Stimulated activated naive CD8-positive, alpha-beta T cell treated with anti-CD3 and anti-CD28 coated beads, Interleukin-15, amount 100 ng/mL, for 72 hours (primary cell): ENCODE data around the gene SCPEP1.

Experiments used
- ATAC-seq: fragments of 150-1000 bp; cut with Tn5 transposase; 2 replicates; pipeline ENCODE4 v1.10.0; 2021; ENCODE audit warnings: mild to moderate bottlenecking, moderate library complexity
- DNase-seq, 2 donors: peaks; one replicate each; pipeline ENCODE4 v3.0.0; 2021 to 2022
- H3K27ac Mint-ChIP-seq, 2 donors: one replicate each; pipeline ENCODE4 v1.8.0; 2022; ENCODE audit warnings: mild to moderate bottlenecking in 2 of 2, mixed read lengths in 2 of 2, moderate library complexity in 2 of 2
- H3K27me3 Mint-ChIP-seq: one replicate; pipeline ENCODE4 v1.8.0; 2022; ENCODE audit warnings: mixed read lengths
- H3K4me1 Mint-ChIP-seq: one replicate; pipeline ENCODE4 v1.8.0; 2022; ENCODE audit warnings: mild to moderate bottlenecking, mixed read lengths
- H3K4me3 Mint-ChIP-seq, 2 donors: one replicate each; pipeline ENCODE4 v1.8.0; 2022; ENCODE audit warnings: mild to moderate bottlenecking in 2 of 2, mixed read lengths in 2 of 2, moderate library complexity in 1 of 2
- H3K9me3 Mint-ChIP-seq, 2 donors: one replicate each; pipeline ENCODE4 v1.8.0; 2022; ENCODE audit warnings: mixed read lengths in 2 of 2

The SCPEP1 gene

DNA sequence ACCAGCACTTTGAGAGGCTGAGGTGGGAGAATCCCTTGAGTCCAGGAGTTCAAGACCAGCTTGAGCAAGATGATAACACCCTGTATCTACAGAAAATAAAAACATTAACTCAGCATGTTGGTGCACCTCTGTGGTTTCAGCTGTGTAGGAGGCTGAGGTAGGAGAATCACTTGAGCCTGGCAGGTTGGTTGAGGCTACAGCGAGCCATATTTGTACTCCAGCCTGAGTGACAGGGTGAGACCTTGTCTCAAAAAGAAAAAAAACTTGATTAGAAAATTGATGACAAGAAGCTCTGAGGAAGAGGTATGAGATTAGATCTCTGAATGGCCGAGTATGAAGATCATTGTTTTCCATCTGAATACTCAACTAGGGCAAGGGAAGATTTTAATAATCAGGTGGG, 31.0 kb downstream of the SCPEP1 start:
- DNase-seq (no peak), ATAC-seq (no peak)
- Mint-ChIP-seq H3K27ac (no peak overlapping the region), H3K4me3 (no peak overlapping the region), H3K4me1 (peaks cover 13% of the 10 kb centered on the region), H3K27me3 (peaks cover 7% of the 10 kb centered on the region), H3K9me3 (no peaks in the 10 kb centered on the region)

DNA sequence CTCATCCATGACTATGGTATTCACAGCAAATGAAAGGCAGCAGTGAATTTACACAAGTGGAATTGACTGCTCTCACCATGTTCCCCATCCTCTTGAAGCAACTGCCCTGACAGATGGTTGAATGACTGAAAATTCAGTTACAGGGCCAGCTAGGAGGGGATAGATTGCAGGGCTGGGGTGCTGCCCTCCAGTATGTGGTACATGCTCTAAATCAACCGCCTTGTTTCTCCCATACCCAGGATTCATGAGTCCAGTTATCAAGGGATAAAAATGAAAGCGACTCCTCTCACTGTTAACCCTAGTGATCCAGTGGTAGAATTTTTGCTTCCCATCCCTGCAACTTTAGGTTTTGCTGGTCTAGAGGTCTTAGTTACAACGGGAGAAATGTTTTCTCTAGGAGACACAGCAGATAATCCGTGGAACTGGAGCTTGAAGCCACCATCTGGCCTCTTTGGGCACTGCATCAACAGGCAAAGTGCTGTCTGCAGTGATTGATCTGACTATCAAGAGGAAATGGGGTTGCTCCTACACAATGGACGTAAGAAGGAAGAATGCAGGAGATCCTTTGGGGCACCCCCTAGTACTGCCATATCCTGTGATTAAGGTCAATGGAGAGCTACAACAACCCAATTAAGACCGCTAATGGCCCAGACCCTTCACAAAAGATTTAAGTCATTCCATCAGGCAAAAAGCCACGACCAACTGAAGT, 32.0 kb downstream of the SCPEP1 start:
- ATAC-seq (peak; percentile 91), DNase-seq (peak; percentile 38 to 54)
- Mint-ChIP-seq H3K4me1 (peaks cover 13% of the 10 kb centered on the region), H3K9me3 (no peaks in the 10 kb centered on the region), H3K27me3 (peaks cover 7% of the 10 kb centered on the region), H3K27ac (peak overlapping the region in 1 of 2 donors; percentile 0), H3K4me3 (peak overlapping the region; percentile 22 to 58)

DNA sequence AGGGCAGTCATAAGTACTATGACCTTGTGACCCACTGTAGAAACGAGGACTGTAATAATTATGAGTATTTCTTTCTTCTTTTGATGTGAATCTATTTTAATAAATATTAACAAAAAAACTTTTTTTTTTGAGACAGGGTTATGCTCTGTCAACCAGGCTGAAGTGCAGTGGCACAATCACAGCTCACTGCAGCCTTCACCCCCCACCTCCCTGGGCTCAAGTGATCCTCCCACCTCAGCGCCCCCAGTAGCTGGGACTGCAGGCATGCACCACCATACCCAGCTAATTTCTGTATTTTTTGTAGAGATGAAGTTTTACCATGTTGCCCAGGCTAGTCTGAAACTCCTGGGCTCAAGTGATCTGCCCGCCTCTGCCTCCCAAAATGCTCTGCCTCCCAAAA, 32.6 kb downstream of the SCPEP1 start:
- H3K27ac Mint-ChIP-seq: no peak overlapping the region
- no peak overlapping the region for H3K4me3 Mint-ChIP-seq
- ATAC-seq (no peak), DNase-seq (no peak)
- no peaks in the 10 kb centered on the region for H3K9me3 Mint-ChIP-seq
- H3K4me1 Mint-ChIP-seq: peaks cover 13% of the 10 kb centered on the region
- peaks cover 7% of the 10 kb centered on the region for H3K27me3 Mint-ChIP-seq

GRCh38 chr17:57011491-57012015, 33.6 kb downstream of the SCPEP1 start:
- Mint-ChIP-seq H3K4me1 (peaks cover 13% of the 10 kb centered on the region), H3K27ac (no peak overlapping the region), H3K9me3 (no peaks in the 10 kb centered on the region), H3K27me3 (peaks cover 7% of the 10 kb centered on the region), H3K4me3 (no peak overlapping the region)
- DNase-seq: no peak
- no peak for ATAC-seq

GRCh38 chr17:57016071-57016763, 38.3 kb downstream of the SCPEP1 start:
- ATAC-seq: no peak
- Mint-ChIP-seq H3K4me1 (no peaks in the 10 kb centered on the region), H3K9me3 (no peaks in the 10 kb centered on the region), H3K27ac (no peak overlapping the region), H3K4me3 (no peak overlapping the region), H3K27me3 (peaks cover 15% of the 10 kb centered on the region)
- no peak for DNase-seq

GRCh38 chr17:57016764-57017116, 38.8 kb downstream of the SCPEP1 start:
- Mint-ChIP-seq H3K27me3 (peaks cover 15% of the 10 kb centered on the region), H3K27ac (no peak overlapping the region), H3K9me3 (no peaks in the 10 kb centered on the region), H3K4me3 (no peak overlapping the region), H3K4me1 (no peaks in the 10 kb centered on the region)
- DNase-seq (no peak), ATAC-seq (no peak)

DNA sequence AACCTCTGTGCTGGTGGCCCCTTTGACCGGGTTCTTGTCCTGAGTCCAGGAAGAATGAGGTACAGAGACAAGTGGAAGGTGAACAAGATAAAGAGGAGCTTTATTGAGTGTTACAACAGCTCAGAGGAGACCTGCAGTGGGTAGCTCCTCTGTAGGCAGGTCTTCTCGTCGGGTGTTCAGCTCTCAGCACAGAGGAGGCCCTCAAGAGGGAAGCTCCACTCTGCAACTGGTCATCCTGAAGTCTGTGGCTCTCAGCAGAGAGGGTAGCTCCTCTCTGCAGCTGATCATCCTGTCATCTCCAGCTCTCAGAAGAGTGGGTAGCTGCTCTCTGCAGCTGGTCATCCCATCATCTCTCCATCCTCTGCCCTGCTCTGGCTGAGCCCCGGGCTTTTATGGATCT, 39.7 kb downstream of the SCPEP1 start:
- Mint-ChIP-seq H3K4me1 (no peaks in the 10 kb centered on the region), H3K27me3 (peaks cover 15% of the 10 kb centered on the region), H3K9me3 (no peaks in the 10 kb centered on the region), H3K27ac (no peak overlapping the region), H3K4me3 (no peak overlapping the region)
- DNase-seq (no peak), ATAC-seq (no peak)

DNA sequence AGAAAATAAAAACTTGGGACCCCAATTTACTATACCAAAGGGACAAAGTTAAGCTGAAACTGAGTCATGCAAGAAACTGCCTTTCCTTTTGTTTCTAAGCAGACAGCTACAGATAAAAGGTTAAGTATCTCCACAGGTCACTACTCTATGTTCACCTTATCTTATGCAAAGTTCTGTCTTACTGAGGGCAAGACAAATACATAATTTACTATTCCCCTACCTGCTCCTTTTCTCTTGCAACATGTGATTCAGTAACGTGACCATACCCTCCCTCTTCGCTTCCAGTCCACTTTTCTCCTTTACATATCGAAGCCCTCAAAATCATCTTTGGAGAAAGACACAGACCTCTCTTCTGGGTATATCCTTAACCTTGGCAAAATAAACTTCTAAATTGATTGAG, 42.3 kb downstream of the SCPEP1 start:
- peaks cover 7% of the 10 kb centered on the region in 2 donors for H3K9me3 Mint-ChIP-seq

DNA sequence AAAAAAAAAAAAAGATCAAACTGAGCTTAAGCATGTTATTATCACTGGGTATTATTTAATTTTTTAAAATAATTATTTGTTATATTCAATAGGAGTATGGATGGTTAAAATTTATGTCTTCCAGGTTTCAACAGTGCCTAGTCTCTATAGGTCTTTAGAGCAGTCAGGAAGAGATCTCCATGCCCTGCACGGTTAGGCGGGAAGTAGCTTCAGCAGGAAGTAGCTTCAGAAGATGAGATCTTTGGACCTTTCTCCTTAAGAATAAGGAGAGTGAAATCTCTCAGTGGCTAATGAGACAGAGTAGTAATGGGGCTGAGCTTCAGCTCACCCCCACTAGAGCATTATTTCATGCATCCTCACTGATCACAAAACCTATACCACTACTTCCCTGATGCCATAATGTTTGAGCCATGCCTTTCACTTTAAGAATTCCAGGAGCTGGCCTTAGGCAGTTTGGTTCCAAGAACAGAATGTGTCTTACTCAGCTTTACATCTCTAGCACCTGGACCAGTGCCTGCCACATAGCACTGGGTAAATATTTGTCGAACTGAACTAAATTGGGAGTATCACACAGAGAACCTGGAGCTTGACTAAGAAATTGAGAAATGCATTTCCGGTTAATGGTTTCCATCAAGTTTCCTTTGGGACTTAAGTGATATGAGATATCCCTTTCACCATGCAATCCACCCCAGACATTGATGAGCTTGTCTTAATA, 43.5 kb downstream of the SCPEP1 start:
- ATAC-seq (no peak), DNase-seq (no peak)
- Mint-ChIP-seq H3K27ac (no peak overlapping the region), H3K27me3 (peaks cover 15% of the 10 kb centered on the region), H3K9me3 (peaks cover 7% of the 10 kb centered on the region in 2 donors), H3K4me3 (no peak overlapping the region), H3K4me1 (no peaks in the 10 kb centered on the region)

More for the DNA sequence above, 42.3 kb downstream of the SCPEP1 start:
- Mint-ChIP-seq H3K27ac (no peak overlapping the region), H3K4me3 (no peak overlapping the region), H3K27me3 (peaks cover 15% of the 10 kb centered on the region), H3K4me1 (no peaks in the 10 kb centered on the region)
- ATAC-seq: no peak
- no peak for DNase-seq

- peaks cover 7% of the 10 kb centered on the region for H3K27me3 Mint-ChIP-seq
- ATAC-seq (no peak), DNase-seq (no peak)
- peaks cover 10 to 14% of the 10 kb centered on the region in 2 donors for H3K9me3 Mint-ChIP-seq
- no peaks in the 10 kb centered on the region for H3K4me1 Mint-ChIP-seq
- no peak overlapping the region for H3K4me3 Mint-ChIP-seq
- no peak overlapping the region for H3K27ac Mint-ChIP-seq
These were observed 47.9 kb downstream of the SCPEP1 start for GRCh38 chr17:57025876-57026275.

DNA sequence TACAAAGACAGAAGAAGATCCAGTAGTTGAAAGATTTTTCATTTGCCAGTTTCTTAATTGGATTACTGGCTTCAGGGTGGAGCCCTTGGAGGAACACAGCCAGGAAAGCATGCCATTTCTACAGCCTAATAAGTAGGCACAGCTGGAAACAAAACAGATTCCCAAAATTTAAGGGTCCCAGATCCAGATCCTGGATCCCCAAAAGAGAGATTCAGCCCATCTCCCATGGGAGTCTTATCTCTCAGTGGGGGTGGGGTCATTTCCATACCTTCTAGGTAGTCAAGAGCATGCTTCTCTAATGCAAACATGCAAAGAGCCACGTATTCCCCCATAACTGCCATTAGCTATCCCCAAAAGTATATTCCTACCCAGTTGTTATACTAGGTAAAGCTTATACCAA, 49.9 kb downstream of the SCPEP1 start:
- ATAC-seq (no peak), DNase-seq (no peak)
- H3K27me3 Mint-ChIP-seq: peaks cover 7% of the 10 kb centered on the region
- no peak overlapping the region for H3K4me3 Mint-ChIP-seq
- H3K4me1 Mint-ChIP-seq: no peaks in the 10 kb centered on the region
- peaks cover 10 to 14% of the 10 kb centered on the region in 2 donors for H3K9me3 Mint-ChIP-seq
- no peak overlapping the region for H3K27ac Mint-ChIP-seq

DNA sequence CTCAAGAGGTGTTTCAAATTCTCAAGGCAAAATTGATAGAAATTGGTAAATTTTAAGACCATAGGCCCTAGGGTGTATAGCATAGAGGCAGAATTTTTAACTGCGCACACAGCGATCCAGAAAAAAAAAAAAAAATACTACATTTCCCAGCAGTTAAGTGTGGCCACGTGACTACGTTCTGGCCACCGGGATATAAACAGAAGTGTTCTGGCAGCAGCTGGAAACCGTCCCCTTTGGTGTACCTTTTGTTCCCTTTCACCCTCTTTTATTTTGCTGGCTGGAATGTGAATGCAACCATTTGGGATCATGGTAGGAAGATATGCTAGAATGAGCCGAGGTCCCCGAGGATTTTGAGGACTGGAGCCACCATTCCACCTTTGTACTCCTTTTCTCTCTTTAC, 54.4 kb downstream of the SCPEP1 start:
- peaks cover 0 to 7% of the 10 kb centered on the region in 2 donors for H3K9me3 Mint-ChIP-seq
- no peaks in the 10 kb centered on the region for H3K4me1 Mint-ChIP-seq
- no peak overlapping the region for H3K27ac Mint-ChIP-seq
- H3K4me3 Mint-ChIP-seq: no peak overlapping the region
- H3K27me3 Mint-ChIP-seq: peaks cover 22% of the 10 kb centered on the region
- DNase-seq (no peak), ATAC-seq (no peak)

- Mint-ChIP-seq H3K4me3 (no peak overlapping the region), H3K27me3 (peaks cover 24% of the 10 kb centered on the region), H3K9me3 (peaks cover 0 to 5% of the 10 kb centered on the region in 2 donors), H3K27ac (no peak overlapping the region), H3K4me1 (no peaks in the 10 kb centered on the region)
- DNase-seq: no peak
- ATAC-seq: no peak
These were observed 55.4 kb downstream of the SCPEP1 start for GRCh38 chr17:57033296-57033695.

DNA sequence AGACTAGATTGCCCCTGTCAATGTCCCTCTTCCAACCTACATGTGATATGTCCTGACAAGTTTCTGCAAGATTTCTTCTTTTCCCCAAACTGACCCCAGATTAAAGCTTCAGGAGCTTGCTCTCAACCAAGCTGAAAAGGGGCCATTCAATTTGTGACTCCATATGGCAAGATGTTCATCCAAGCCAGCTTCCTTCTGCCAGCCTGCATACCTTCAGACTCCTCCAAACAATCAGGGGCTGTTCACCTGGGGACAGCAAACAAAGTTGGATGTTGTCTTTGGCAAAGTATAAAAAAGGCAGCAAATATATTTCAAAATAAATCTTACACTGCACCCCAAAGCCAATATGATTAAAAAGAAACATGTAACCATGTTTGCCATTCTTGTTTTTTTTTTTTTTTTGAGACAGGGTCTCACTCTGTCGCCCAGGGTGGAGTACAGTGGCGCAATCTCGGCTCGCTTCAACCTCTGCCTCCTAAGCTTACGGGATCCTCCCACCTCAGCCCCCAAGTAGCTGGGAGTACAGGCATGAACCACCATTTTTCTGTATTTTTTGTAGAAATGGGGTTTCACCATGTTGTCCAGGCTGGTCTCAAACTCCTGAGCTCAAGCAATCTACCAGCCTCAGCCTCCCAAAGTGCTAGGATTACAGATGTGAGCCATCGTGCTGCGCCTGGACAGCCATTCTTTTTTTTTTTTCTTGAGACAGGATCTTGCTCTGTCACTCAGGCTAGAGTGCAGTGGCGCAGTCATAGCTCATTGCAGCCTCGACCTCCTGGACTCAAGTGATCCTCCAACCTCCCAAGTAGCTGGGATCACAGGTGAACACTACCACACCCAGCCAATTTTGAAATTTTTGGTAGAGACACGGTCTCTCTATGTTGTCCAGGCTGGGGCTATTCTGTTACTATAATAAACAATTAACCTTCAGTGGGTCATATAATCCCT, 57.1 kb downstream of the SCPEP1 start:
- Mint-ChIP-seq H3K4me1 (no peaks in the 10 kb centered on the region), H3K4me3 (no peak overlapping the region), H3K27me3 (peaks cover 36% of the 10 kb centered on the region), H3K9me3 (no peaks in the 10 kb centered on the region), H3K27ac (no peak overlapping the region)
- DNase-seq: no peak
- no peak for ATAC-seq

DNA sequence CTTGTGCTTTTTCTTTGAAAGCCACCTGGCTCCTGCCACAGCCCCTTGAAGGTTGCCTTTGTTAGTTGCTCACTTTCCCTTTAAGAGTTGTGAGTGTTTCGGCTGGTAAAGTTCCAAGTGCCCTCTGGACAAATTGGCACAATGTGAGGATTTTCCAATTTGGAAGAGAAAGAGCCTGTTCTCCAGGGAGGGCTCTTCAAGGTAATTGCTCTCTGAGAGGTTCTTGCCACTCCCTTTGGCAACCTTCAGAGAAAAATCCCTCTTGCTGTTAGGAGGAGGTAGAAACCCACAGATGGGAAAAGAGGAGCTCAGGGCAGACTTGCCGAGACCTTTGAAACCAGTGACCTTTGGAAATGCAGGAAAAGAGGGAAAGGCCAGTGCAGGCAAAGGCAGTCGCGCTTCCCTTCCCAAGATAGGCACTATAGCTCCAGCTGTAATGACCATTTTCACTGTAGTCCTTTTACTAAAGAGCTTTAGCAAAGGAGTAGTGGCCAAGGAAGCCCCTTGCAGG, 58.1 kb downstream of the SCPEP1 start:
- DNase-seq (no peak), ATAC-seq (no peak)
- H3K4me1 Mint-ChIP-seq: no peaks in the 10 kb centered on the region
- peaks cover 36% of the 10 kb centered on the region for H3K27me3 Mint-ChIP-seq
- no peak overlapping the region for H3K4me3 Mint-ChIP-seq
- H3K27ac Mint-ChIP-seq: peak overlapping the region in 1 of 2 donors; percentile 49
- H3K9me3 Mint-ChIP-seq: no peaks in the 10 kb centered on the region
